Endothelial cell of umbilical vein (primary cell): ENCODE results near the gene PPP1CA. TPM values are rescaled to one million over a fixed set of nuclear protein-coding genes. Genes with fewer than 3 reads are reported as not detected.

ENCODE experiments used
- BruUV-seq: library from RNA; stranded (reverse); fragments of 400-500 nt; replicated peaks from 2 replicates; lab custom pipeline; 2021; lab: Mats Ljungman, UMichigan
- CTCF ChIA-PET: fragments of 300-600, 350-600 bp; sonication (Branson Sonifier 250); formaldehyde crosslinking; loops from one replicate; lab custom pipeline; 2021; ENCODE audit warnings: antibody characterized with exemption, inconsistent platforms; lab: Charles Lee
- POLR2A ChIA-PET: fragments of 300-600, 350-600 bp; sonication (Branson Sonifier 250); formaldehyde crosslinking; loops from one replicate; lab custom pipeline; 2021; ENCODE audit warnings: antibody characterized with exemption, inconsistent platforms; lab: Charles Lee
- DNase-seq: peaks from one replicate; pipeline ENCODE4 v3.0.0-alpha.2; 2011; ENCODE audit warnings: low read depth, low spot score
- FAIRE-seq: peaks from 2 replicates; lab custom pipeline; 2011; peaks lifted over from hg19 to GRCh38; lab: Jason Lieb, UNC
- H2AFZ ChIP-seq: 2 replicates; pipeline ENCODE4 v1.6.0; 2012; ENCODE audit warnings: low read depth, low read length, control low read depth, inconsistent platforms
- H3K27ac ChIP-seq: 2 replicates; pipeline ENCODE4 v1.5.1; 2011; ENCODE audit warnings: low read depth, mild to moderate bottlenecking, control low read depth, low read length, moderate library complexity; ENCODE audit not compliant: insufficient read depth
- H3K27me3 ChIP-seq, 2 experiments: 2 replicates each; pipeline versions ENCODE4 v1.6.0 to v1.6.1; 2011; ENCODE audit warnings: low read length in 2 of 2, mixed read lengths in 1 of 2; ENCODE audit not compliant: control insufficient read depth in 2 of 2, insufficient read depth in 2 of 2
- H3K36me3 ChIP-seq, 2 experiments: 2 replicates in 1 of 2; 3 replicates in 1 of 2; pipeline ENCODE4 v1.5.1; 2011; ENCODE audit warnings: low read length in 2 of 2, mild to moderate bottlenecking in 1 of 2, moderate library complexity in 1 of 2; ENCODE audit not compliant: control insufficient read depth in 2 of 2, insufficient read depth in 2 of 2; ENCODE audit errors: extremely low read depth in 1 of 2
- H3K4me1 ChIP-seq: 3 replicates; pipeline ENCODE4 v1.5.1; 2011; ENCODE audit warnings: mild to moderate bottlenecking, low read length; ENCODE audit not compliant: control insufficient read depth, insufficient read depth; ENCODE audit errors: extremely low read depth
- H3K4me2 ChIP-seq: 2 replicates; pipeline ENCODE4 v1.6.1; 2011; ENCODE audit warnings: low read length, control low read depth, mixed read lengths; ENCODE audit not compliant: insufficient read depth
- H3K4me3 ChIP-seq, 3 experiments: fragments of 200-600 bp in 1 of 3; sonication (generic), shearing (Covaris generic) in 1 of 3; replicated peaks in 1 of 3; 2 replicates each; pipeline ENCODE4 v1.5.1; 2011 to 2016; ENCODE audit warnings: control low read depth in 3 of 3, low read length in 3 of 3, mild to moderate bottlenecking in 2 of 3, inconsistent platforms in 1 of 3, low read depth in 1 of 3, moderate library complexity in 1 of 3; ENCODE audit not compliant: insufficient read depth in 1 of 3
- H3K79me2 ChIP-seq: 2 replicates; pipeline ENCODE4 v1.6.0; 2012; ENCODE audit warnings: low read length, inconsistent platforms; ENCODE audit not compliant: control insufficient read depth, insufficient read depth
- H3K9ac ChIP-seq: replicated peaks from 2 replicates; pipeline ENCODE3; 2011; ENCODE audit warnings: low read length, control low read depth; ENCODE audit not compliant: insufficient read depth; ENCODE audit errors: extremely low read depth
- H3K9me1 ChIP-seq: replicated peaks from 3 replicates; pipeline ENCODE4 v1.6.0; 2011; ENCODE audit warnings: mild to moderate bottlenecking, low read length; ENCODE audit not compliant: control insufficient read depth, insufficient read depth; ENCODE audit errors: extremely low read depth
- H3K9me3 ChIP-seq: replicated peaks from 2 replicates; pipeline ENCODE4 v1.5.1; 2012; ENCODE audit warnings: low read length, inconsistent platforms; ENCODE audit not compliant: control insufficient read depth, insufficient read depth
- H4K20me1 ChIP-seq: replicated peaks from 2 replicates; pipeline ENCODE3; 2011; ENCODE audit warnings: mild to moderate bottlenecking, low read length; ENCODE audit not compliant: control insufficient read depth, insufficient read depth; ENCODE audit errors: extremely low read depth
- CTCF ChIP-seq, 2 donors: IDR thresholded peaks; 1 replicate in 1 of 2; 2 replicates in 1 of 2; pipeline ENCODE4 v1.5.1; 2011; ENCODE audit warnings: low read length in 2 of 2, mild to moderate bottlenecking in 2 of 2, moderate library complexity in 2 of 2, control low read depth in 1 of 2, inconsistent platforms in 1 of 2, low read depth in 1 of 2; ENCODE audit not compliant: insufficient read depth in 1 of 2; ENCODE audit errors: extremely low read depth in 1 of 2
- EZH2 ChIP-seq: IDR thresholded peaks from 2 replicates; pipeline ENCODE4 v1.6.1; 2012; ENCODE audit warnings: borderline replicate concordance, low read depth, mild to moderate bottlenecking, moderate library complexity, low read length, inconsistent platforms; ENCODE audit not compliant: severe bottlenecking
- FOS ChIP-seq: IDR thresholded peaks from 2 replicates; pipeline ENCODE4 v1.6.1; 2011; ENCODE audit warnings: mild to moderate bottlenecking, low read length, moderate library complexity, borderline replicate concordance; ENCODE audit not compliant: insufficient read depth
- GATA2 ChIP-seq: IDR thresholded peaks from 2 replicates; pipeline ENCODE4 v1.7.0; 2011; ENCODE audit warnings: low read depth, mild to moderate bottlenecking, moderate library complexity, mixed read lengths, low read length; ENCODE audit not compliant: insufficient read length, insufficient read depth
- JUN ChIP-seq: IDR thresholded peaks from 2 replicates; pipeline ENCODE4 v1.6.1; 2011; ENCODE audit warnings: borderline replicate concordance, low read depth; ENCODE audit not compliant: insufficient read length, insufficient read depth
- MAX ChIP-seq: IDR thresholded peaks from 2 replicates; pipeline ENCODE4 v1.6.1; 2011; ENCODE audit not compliant: insufficient read depth, insufficient read length
- MYC ChIP-seq: IDR thresholded peaks from one replicate; pipeline ENCODE4 v1.6.1; 2011; ENCODE audit warnings: mild to moderate bottlenecking, low read depth, low read length
- POLR2A ChIP-seq: IDR thresholded peaks from 2 replicates; pipeline ENCODE4 v1.6.1; 2012; ENCODE audit warnings: low read depth, mild to moderate bottlenecking, control low read depth, low read length
- POLR2AphosphoS5 ChIP-seq: IDR thresholded peaks from 2 replicates; pipeline ENCODE4 v1.6.1; 2012; ENCODE audit warnings: low read depth, mild to moderate bottlenecking, control low read depth, low read length, moderate library complexity; ENCODE audit not compliant: insufficient read depth
- dilution Hi-C: fragments of 300-500 bp; cut with MboI; formaldehyde crosslinking; loops from one replicate; pipeline ENCODE4 v1.15.0; 2019; ENCODE audit warnings: low sequenced_read_pairs; ENCODE audit not compliant: extremely low pct_ligation_motif_present
- intact Hi-C: fragments of 100-400 bp; cut with micrococcal nuclease; formaldehyde crosslinking; loops from one replicate; pipeline ENCODE4 v1.10.0; 2022
- polyA plus RNA-seq, 4 experiments: library from polyadenylated mRNA; depleted of rRNA in 3 of 4; stranded (reverse) in 3 of 4; unstranded in 1 of 4; fragments of >200 nt; gene quantifications; 2 replicates each; pipeline versions ENCODE4 v1.2.1 to v1.2.3, GENCODE V29; 2011 to 2012; ENCODE audit warnings: missing spikeins in 1 of 4
- total RNA-seq: library from RNA; stranded (reverse); gene quantifications from 2 replicates; pipeline ENCODE4 v1.2.3, GENCODE V29; 2021

Gene PPP1CA
- total and polyA plus RNA-seq, 2 donors (not counting 3 experiments of a cell fraction or from before 2014, with no cell fraction given), result 192 to 419 TPM

GRCh38 chr11:67411785-67412152, 10.1 kb upstream of the PPP1CA start:
- no peaks in the 10 kb centered on the region for H3K9me1 ChIP-seq
- no peak for DNase-seq
- intact Hi-C loops (no loop called here), dilution Hi-C loops (no loop called here)
- no peaks in the 10 kb centered on the region for H3K9me3 ChIP-seq
- H3K4me2 ChIP-seq, result no peak overlapping the region
- BruUV-seq, result no TSS peak
- no peaks in the 10 kb centered on the region for H3K79me2 ChIP-seq
- no peaks in the 10 kb centered on the region for H3K4me1 ChIP-seq
- peaks cover 0 to 13% of the 10 kb centered on the region in 2 experiments for H3K27me3 ChIP-seq
- ChIA-PET POLR2A (interaction anchor here (0.6 kb wide), 1 partner anchor 21 kb away, joined by 3 read pairs; no protein-coding TSS in a partner anchor), CTCF (interaction anchor here (0.6 to 3.7 kb wide), 2 partner anchors 10 to 29 kb away, joined by 3 to 22 read pairs; partner anchors contain the start of gene PPP1CA)
- TF ChIP-seq MYC (no peak), POLR2AphosphoS5 (no peak), CTCF (IDR thresholded peaks at IDR 0.05; ENCODE audit: extremely low read depth in 1 of 2, insufficient read depth in 1 of 2, low read depth in 1 of 2, low read length in 2 of 2) (no peak), FOS (no peak), MAX (no peak), JUN (no peak), EZH2 (no peak), POLR2A (no peak), GATA2 (no peak)
- H4K20me1 ChIP-seq, result no peaks in the 10 kb centered on the region
- no peak overlapping the region for H3K4me3 ChIP-seq
- H3K27ac ChIP-seq, result no peak overlapping the region
- H3K9ac ChIP-seq, result no peak overlapping the region
- no peak for FAIRE-seq
- H2AFZ ChIP-seq, result no peak overlapping the region
- no peaks in the 10 kb centered on the region for H3K36me3 ChIP-seq
